GM12801 (cell line): ENCODE results near the gene C1QTNF8.

Source experiments
- CTCF ChIP-seq: IDR thresholded peaks from one replicate; pipeline ENCODE4 v1.5.1; 2011; ENCODE audit warnings: control low read depth; ENCODE audit not compliant: insufficient read length; ENCODE audit errors: extremely low read depth

Gene C1QTNF8

GRCh38 chr16:1062895-1063294, 33.1 kb downstream of the C1QTNF8 start:
- no peak for TF ChIP-seq CTCF

- no peak for TF ChIP-seq CTCF
These were observed 34.1 kb downstream of the C1QTNF8 start for GRCh38 chr16:1061769-1062505.

GRCh38 chr16:1060416-1061340, 35.4 kb downstream of the C1QTNF8 start:
- TF ChIP-seq CTCF = no peak

GRCh38 chr16:1059310-1059709, 36.7 kb downstream of the C1QTNF8 start:
- no peak for TF ChIP-seq CTCF

GRCh38 chr16:1058216-1058615, 37.8 kb downstream of the C1QTNF8 start:
- no peak for TF ChIP-seq CTCF

- no peak for TF ChIP-seq CTCF
These were observed 38.7 kb downstream of the C1QTNF8 start for GRCh38 chr16:1057252-1057932.

- no peak for TF ChIP-seq CTCF
These were observed 39.8 kb downstream of the C1QTNF8 start for GRCh38 chr16:1056196-1056595.
